HG02642 (cell line): ENCODE results near the gene NRG2.

ENCODE experiments used
- ATAC-seq: cut with Tn5 transposase; IDR thresholded peaks from one replicate; pipeline ENCODE4 v1.9.1; 2021; ENCODE audit warnings: mild to moderate bottlenecking; ENCODE audit not compliant: unreplicated experiment, poor library complexity

NRG2 gene

DNA sequence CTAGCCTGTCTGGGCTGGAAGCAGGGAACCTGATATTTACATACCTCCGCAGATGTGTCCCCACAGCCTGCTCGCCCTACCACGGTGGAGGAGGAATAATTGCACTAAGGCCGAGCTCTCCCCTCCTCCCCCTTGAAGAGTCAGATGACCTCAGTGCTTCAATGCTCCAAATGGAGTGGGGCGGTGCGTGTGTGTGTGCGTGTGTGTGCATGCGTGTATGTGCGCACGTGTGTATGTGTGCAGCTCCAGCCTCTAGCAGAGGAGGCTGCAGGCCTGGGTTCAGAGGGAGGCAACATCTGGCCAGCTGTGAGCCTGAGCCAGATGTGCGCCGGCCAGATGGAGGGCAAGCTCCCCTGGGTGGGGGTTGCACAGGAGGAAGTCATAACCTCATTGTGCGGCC, 90.5 kb downstream of the NRG2 start:
- ATAC-seq: no peak

DNA sequence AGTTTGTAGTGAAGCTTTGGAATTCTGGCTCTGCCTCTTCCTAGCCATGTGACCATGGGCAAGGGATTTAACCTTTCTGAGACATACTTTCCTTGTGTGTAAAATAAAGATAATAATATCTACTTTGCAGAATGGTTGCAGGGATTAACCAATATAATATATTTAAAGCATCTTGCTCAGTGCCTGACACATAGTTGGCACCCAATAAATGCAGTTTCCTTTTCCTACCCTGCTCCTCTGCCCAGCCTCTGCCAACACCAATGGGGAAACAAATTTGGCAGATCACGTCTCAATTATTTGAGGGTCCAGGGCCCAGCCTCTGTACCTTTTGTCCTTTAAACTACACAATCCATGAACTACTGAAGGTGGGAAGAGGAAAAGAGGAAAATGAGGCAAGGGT, 91.1 kb downstream of the NRG2 start:
- no peak for ATAC-seq

DNA sequence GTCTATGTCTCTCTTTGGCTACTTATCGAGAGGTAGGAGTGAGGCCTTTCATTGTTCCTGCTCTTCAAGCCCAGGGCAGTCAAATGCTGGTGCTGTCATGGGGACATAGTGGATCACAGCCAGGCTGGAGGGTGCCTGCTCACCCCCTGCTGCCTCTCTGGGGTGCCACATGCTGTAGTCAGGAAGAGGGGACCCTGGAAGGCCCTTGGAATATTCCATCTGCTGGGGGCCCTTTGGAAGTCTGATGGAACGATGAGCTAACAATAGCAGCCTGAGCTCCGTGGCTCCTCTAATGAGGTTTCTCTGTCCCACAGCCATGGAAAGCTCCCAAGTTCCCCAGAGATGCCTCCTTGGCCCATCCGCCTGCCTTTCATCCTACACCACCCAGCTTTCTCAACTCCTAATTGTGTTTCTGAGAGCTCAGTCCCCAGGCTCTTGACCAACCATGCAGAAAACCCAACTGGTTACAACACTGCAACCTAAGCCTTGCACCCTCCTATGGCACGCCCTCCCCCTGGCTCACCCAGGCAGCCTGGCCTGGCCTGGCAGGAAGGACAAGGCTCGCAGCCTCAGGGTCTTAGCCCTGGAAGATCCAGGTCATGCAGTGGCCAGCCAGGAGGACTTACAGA, 91.7 kb downstream of the NRG2 start:
- ATAC-seq: no peak

- no peak for ATAC-seq
Measured at GRCh38 chr5:139950436-139950835, 92.7 kb downstream of the NRG2 start.

DNA sequence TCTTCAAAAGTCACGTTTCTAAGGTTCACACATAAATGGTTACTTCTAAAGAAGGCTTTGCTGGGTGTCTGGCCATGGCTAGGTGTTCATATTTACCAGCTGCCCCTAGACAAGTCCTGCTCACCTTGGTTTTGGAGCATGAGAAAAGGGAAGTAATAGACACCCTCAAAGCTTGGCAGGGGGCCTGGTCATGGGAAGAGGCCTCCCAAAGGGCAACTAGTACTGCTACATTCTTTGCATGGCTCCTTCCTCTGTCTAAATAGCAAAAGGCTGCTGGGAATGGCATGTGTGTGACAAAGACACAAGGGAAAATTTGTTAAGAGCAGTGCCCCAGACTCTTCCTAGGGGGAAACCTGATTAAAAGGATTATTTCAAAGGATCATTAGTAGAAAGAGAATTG, 93.4 kb downstream of the NRG2 start:
- no peak for ATAC-seq

DNA sequence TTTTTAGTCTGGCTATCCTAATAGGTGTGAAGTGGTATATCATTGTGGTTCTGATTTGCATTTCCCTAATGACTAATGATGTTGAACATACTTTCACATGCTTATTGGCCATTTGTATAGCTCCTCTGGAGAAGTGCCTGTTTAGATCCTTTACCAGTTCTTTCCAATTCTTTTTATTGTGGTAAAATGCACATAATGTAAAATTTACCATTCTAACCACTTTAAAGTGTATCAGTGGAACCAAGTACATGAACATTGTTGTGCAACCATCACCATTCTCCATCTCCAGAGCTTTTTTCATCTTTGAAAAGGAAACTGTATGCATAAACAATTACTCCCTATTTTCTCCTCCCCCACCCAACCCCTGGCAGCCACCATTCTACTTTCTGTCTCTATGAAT, 95.4 kb downstream of the NRG2 start:
- ATAC-seq: no peak

DNA sequence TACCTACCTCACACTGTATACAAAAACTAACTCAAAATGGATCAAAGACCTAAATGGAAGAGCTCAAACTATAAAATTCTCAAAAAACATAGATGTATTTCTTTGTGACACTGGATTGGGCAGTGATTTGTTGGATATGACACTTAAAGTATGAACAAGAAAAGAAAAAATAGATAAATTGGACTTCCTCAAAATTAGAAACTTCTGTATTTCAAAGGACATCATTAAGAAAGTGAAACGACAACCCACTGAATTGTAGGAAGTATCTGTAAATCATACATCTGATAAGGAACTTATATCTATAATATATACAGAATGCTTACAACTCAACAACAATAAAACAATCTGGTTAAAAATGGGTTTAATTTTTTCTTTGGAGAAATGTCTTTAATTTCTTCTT, 96.7 kb downstream of the NRG2 start:
- no peak for ATAC-seq

DNA sequence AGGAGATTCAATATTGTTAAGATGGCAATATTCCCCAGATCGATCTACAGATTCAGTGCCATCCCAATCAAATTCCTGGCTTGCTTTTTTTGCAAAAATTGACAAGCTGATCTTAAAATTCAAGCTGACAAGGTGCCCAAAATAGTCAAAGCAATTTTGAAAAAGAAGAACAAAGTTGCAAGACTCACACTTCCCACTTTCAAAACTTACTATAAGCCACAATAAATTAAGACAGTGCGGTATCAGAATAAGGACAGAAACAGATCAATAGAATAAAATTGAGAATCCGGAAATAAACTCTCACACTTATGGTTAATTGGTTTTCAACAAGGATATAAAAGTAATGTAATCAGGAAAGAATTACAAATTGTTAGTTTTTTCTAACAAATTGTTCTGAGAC, 97.1 kb downstream of the NRG2 start:
- no peak for ATAC-seq

GRCh38 chr5:139942243-139942642, 100.9 kb downstream of the NRG2 start:
- no peak for ATAC-seq

DNA sequence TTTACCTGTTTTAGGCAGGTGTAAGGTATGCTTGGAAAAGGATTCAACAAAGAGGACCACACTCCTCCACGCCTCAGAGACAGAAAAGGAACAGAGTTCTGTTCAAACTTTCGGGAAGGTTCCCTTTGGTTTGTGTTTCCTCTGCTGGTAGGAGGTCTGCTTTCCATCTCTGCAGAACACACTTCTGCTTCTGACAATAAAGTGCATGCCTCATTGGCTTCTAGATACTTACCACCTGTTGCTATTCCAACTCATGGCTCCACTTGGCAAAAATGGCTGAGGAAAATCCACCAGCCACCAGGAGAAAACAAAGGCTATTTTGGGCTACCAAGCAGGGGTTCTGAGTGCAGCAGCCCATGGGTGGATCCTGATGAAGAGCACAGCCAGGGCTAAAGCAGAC, 112.7 kb downstream of the NRG2 start:
- ATAC-seq: no peak

GRCh38 chr5:139926797-139927503, 116.1 kb downstream of the NRG2 start:
- ATAC-seq: no peak

DNA sequence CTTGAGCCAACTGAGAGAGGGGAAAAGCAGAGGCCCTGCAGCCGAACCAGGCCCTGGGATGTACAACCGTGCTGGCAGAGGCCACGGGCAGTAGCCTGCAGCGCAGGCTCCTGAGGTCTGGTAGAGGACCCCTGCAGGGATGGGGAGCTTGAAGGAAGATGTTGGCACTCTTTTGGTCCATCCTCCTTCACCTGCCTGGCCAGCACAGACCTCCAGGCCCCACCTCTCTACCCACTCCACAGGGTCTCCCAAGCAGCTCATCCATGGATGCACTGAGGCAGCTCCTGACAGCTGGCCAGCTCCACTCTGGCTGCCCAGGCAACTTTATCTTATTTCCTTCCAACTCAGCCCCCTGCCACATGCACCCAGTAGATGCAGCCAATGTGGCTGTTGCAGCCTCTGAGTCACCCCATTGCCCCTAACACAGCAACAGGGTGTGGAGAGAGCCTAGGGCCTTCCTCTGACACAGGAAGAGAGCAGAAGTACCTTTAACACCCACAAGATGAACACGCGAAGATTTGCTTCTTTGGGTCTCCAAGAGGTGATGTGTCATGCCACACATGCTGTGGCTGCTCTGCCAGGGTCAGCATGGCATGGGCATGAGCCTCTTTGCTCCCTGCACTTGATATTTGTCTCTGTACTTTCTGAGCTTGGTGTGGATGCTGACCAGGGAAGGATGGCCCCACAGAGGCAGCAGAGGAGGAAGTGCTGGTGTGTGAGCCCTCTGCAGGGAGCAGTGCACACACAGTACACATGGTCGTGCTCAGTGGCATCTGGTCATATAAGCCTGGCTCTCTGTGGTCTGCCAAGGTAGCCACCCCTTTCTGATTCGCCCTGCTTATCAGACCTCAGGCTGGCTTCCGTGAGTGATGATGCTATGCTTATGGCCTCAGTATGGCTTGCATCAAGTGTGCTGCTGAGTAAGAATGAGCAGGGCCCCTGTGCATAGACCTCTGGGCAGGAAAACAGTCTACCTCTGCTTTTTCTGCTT, 117.2 kb downstream of the NRG2 start:
- no peak for ATAC-seq

DNA sequence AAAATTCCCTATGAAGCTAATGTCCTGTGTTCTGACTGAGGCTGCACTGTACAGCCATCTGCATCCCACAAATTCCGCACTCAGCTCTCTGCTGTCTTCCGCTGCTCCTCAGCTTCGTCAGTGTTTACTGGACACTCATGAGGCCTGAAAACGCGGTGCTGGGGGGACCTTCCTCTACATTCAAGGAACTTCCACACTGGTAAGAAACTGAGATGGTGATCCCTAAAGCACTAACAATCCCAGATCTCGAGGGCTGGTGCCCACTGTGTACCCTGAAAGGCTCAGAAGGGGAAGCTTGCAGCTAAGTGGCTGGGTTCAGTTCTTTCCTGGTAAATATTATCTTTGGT, 117.9 kb downstream of the NRG2 start:
- ATAC-seq: no peak

- ATAC-seq: no peak
Measured at GRCh38 chr5:139924294-139925215, 118.5 kb downstream of the NRG2 start.

GRCh38 chr5:139919308-139919707, 123.8 kb downstream of the NRG2 start:
- no peak for ATAC-seq

DNA sequence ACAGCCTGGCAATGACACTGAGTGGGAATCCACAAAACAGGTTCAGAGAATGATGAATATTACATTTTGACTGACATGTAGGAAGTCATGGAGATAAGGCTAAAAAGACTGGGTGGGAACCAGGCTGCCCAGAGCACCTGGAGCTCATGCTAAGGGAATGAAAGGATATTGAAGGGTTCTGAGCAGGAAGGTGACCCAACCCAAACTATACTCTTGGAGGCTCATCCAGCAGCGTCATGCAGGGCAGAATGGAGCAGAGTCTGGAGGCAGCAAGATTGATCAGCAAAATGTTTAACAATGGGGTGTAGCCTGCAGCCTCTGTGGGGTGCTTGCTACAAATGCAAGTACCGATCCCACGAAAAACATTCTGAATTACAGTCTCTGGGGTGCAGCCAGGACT, 127.3 kb downstream of the NRG2 start:
- ATAC-seq: no peak

DNA sequence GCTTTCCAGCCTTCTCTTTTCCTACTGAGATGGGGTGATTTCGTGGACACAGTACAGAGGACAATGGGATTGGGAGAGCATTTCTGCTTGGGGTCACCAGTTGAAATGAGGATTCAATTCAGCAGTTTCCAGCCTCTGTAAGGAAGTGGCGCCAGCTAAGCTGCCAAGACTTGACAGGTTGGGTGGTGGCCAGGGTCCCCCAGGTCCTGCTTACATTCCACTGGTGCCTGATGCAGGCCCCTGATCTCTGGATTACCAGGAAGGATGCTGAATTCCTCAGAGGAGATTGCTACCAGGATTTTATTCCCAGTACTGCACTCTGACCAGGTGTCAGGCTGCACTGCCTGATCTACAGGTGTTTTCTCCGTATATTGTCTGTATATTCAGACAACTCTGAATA, 127.8 kb downstream of the NRG2 start:
- ATAC-seq: no peak

- no peak for ATAC-seq
Measured at GRCh38 chr5:139914218-139914807, 128.8 kb downstream of the NRG2 start.

GRCh38 chr5:139912804-139913203, 130.3 kb downstream of the NRG2 start:
- ATAC-seq: no peak

GRCh38 chr5:139912158-139912557, 130.9 kb downstream of the NRG2 start:
- no peak for ATAC-seq
